ENCODE data around the gene COL12A1.

GRCh38 chr6:75103431-75103830 is 102.4 kb downstream of the COL12A1 start:
- TF ChIP-seq CTCF (conservative IDR thresholded peaks at IDR 0.05) (no peak), EZH2 (IDR thresholded peaks at IDR 0.05; ENCODE audit: low read depth) (no peak)
